Measurements from ENCODE around the gene CAMK1D. TPM values are rescaled to one million over a fixed set of nuclear protein-coding genes. Genes with fewer than 3 reads are reported as not detected.

The CAMK1D gene
- total RNA-seq, 1 donor from 2014 or later: 16.5 TPM

- DNase-seq (ENCODE audit: low spot score): no peak
Observed at GRCh38 chr10:12684784-12685183, 335.4 kb downstream of the CAMK1D start.

DNA sequence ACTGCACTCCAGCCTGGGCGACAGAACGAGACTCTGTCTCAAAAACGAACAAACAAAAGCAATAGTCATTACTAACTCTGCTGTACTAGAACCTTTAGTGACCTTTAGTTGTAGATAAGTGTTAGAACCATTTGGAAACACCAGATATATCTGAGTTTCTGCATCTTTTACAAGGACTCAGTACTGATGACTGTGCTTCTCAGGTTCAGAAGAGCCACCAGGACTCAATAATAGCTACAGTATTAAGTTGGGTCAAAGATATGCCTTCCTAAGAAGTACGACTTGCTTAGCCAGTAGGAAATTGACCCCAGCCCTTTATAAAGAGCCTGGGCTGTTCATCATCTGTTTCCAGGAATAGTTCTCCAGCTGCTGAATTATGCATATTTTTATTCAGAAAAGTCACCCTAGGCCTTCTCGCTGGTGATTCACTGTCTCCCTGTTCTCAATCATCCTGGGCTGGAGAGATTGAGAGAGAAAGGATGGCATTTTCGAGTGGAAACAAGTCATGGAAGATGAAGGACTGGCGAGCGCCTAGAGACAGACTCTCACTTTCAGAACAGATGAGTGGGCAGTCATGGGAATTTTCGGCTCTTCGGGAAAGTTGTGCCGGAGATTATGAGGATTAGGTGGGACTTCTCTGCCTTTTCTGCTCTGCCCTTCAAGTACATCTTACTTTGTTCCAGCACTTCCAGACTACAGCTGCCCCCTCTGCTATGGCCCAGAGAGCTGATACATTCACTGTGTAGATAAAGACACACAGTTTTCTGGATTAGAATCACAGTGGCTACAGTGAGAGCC lies 336.1 kb downstream of the CAMK1D start:
- no peak for DNase-seq (ENCODE audit: low spot score)

DNA sequence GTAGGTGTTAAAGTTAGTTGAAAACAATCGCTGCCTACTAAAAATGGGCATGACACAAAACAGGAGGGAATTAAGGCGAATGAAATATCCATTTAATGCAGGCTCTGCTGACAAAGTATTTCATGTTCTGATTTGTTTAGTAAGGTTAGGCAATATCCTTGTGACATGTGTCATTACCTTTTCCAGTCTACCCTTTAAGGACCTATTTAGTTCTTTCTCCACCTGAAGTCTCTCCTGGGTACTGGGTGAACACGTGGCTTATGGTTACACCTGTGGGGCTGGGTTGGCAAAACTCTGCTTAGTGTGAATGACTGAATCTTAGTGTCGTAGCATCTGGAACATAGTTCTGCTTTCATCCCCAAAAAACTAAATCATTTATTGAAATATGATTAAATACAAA lies 338.6 kb downstream of the CAMK1D start:
- no peak for DNase-seq (ENCODE audit: low spot score)

DNA sequence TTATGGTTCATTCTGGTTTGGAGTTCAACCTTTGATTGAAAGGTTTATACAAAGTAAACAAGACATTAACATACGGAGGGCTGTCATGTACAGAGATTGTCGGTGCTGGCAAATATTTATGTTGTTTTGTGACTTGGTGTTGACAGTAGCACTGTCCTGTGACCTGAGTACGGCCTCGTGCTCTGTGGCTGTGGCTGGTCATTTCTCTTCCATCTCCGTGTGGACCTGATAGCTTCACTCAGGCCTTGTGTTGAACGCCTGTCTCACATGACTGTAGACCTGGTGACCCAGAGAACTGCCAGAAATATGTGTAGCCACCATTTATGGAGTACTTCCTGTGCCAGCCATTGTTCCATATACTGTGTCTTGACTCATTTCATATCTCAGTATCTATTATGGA lies 340.5 kb downstream of the CAMK1D start:
- DNase-seq (ENCODE audit: low spot score): no peak

DNA sequence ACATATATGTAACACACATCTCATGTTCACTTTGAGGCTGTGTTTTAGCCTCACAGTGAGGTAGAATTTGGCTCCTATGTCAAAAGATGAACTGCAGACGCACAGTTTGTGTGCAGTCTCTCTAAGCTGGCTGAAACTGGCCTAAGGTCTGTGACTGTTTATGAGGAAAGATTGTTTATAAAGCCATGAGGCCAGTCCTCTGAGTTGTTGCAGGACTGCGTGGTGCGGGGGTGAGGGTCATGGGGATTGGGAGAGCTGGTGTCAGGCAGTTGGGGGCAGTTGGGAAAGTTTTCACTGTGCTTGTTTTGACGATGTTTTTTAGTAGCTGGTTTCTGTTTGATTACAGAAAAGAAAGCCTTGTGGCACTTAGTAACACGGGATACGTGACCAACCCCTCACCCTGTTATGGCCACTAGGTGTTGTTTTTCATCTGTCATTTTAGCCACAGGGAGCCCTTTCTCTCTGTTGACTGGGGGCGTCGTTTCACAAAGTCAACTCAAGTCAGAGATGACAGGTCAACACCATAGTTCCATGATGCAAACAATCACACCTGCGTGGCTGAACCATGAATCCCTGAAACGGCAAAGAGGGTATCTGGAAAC lies 341.3 kb downstream of the CAMK1D start:
- no peak for DNase-seq (ENCODE audit: low spot score)

GRCh38 chr10:12691596-12691995 lies 342.2 kb downstream of the CAMK1D start:
- DNase-seq (ENCODE audit: low spot score): no peak

GRCh38 chr10:12697764-12698163 lies 348.4 kb downstream of the CAMK1D start:
- no peak for DNase-seq (ENCODE audit: low spot score)

- no peak for DNase-seq (ENCODE audit: low spot score)
Observed at GRCh38 chr10:12699258-12699700, 349.9 kb downstream of the CAMK1D start.

DNA sequence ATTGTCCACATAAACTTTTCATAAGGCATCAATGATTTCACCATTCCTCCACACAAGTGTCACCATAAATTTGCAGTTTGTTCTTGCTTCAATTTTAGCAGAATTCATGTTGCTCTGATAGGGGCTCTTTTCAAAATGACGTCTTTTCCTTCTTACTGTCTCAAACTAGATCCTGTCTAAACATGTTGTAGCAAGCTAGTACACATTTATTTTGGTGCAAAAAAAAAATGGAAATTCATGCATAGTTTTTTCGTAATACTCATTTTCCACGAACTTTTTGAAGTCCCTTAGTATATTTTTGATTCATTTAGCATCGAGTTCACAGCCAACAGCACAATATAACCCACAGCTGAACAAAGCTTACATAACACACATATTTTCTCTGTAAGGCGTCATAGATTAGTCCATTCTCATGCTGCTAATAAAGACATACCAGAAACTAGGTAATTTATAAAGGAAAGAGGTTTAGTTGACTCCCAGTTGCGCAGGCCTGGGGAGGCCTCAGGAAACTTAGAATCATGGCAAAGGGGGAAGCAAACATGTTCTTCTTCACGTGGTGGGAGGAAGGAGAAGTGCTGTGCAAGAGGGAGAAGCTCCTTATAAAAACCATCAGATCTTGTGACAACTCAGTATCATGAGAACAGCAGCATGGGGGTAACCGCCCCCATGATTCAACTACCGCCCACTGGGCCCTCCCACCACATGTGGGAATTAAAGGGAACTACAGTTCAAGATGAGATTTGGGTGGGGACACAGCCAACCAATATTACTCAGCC lies 350.6 kb downstream of the CAMK1D start:
- DNase-seq (ENCODE audit: low spot score): no peak

GRCh38 chr10:12700557-12700874 lies 351.2 kb downstream of the CAMK1D start:
- no peak for DNase-seq (ENCODE audit: low spot score)

DNA sequence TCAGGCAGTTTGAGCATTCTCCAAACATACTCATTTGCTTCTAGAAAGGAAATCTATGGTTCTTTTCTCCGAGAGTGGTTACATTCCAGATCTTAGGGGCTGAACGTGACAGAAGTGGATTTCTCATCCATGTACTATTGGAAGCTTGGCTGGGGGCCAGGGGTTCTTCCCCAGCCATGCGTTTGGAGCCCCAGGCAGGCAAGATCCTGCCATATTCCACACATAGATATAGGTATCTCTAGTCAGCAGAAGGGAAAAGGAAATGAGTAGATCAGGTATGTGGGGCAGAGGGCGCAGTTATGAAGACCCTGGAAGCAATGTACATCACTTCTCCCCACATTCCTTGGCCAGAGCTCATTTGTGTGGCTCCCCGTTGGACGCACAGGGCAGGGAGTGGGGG lies 352.3 kb downstream of the CAMK1D start:
- no peak for DNase-seq (ENCODE audit: low spot score)

- no peak for DNase-seq (ENCODE audit: low spot score)
Observed at GRCh38 chr10:12702215-12702770, 352.9 kb downstream of the CAMK1D start.

GRCh38 chr10:12703126-12703525 lies 353.8 kb downstream of the CAMK1D start:
- no peak for DNase-seq (ENCODE audit: low spot score)

DNA sequence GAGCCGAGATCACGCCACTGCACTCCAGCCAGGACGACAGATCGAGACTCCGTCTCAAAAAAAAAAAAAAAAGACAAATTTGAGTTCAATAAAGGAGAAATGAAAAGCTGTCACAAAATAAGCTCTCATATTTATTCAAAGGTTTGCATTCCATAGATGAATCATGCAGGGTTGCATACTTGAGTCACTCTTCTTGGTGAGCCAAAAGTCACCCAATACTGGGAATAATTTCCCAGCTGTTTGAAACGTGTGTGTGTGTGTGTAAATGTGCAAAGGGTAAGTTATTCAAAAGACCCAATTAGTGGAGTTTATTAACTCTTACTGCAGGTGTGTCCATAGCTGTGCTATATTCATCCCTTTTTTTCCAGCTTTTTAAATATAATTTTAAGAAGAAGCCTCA lies 354.5 kb downstream of the CAMK1D start:
- DNase-seq (ENCODE audit: low spot score): no peak

- DNase-seq (ENCODE audit: low spot score): no peak
Observed at GRCh38 chr10:12704488-12704887, 355.1 kb downstream of the CAMK1D start.

- no peak for DNase-seq (ENCODE audit: low spot score)
Observed at GRCh38 chr10:12705943-12706342, 356.6 kb downstream of the CAMK1D start.

GRCh38 chr10:12707461-12708185 lies 358.3 kb downstream of the CAMK1D start:
- DNase-seq (ENCODE audit: low spot score): no peak

GRCh38 chr10:12709000-12709401 lies 359.7 kb downstream of the CAMK1D start:
- no peak for DNase-seq (ENCODE audit: low spot score)

DNA sequence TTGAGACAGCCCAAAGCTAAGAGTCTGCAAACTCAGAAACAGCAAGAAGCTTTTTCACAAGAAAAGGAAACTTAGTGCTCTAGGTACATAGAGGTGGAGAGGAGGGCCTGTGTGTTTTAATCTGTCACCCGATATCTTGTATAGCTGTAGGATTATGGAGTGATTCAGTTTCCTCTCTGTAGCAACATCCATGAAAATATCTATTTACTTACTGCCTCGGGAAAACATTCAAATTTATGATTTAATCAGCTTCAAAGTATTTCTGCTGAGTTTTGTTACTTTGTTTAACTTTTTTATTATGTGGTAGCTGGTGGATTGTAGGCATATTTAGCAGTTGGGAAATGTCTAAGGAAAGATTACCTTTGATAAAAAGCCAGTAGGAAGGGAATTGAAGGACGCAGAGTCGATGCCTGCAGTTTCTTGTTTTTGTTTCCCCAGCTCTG lies 360.2 kb downstream of the CAMK1D start:
- DNase-seq (ENCODE audit: low spot score): no peak

DNA sequence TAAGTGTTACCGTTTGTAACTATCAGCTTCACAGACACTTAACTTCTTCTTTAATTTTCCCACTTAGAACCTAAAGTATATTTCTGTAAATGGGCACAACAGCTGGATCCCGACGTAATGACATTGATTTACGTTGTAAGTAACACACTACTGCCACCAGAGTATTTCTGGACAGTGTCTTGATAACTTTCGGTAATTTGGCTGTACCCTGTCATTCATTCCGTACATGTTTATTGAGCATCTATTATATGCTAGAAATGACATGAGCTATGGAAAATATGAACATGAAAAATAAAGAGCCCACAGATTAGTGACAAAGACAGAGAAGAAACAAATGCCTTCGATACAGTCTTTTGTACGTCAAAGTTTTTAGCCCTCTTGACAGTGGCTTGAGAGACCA lies 360.8 kb downstream of the CAMK1D start:
- DNase-seq (ENCODE audit: low spot score): no peak
